Panc1 (cell line): Measurements from ENCODE around the gene EIF3B. TPM values are rescaled to one million over a fixed set of nuclear protein-coding genes. Genes with fewer than 3 reads are reported as not detected.
A peak's percentile ranks its signal among the peaks of the same experiment; 100 is the strongest.

ENCODE experiments used
- ATAC-seq: fragments of 200-7000 bp; cut with Tn5 transposase; 2 replicates; pipeline ENCODE4 v1.9.1; 2020; ENCODE audit warnings: mild to moderate bottlenecking, moderate library complexity
- BruUV-seq: library from RNA; stranded (reverse); fragments of 400-500 nt; replicated peaks from 2 replicates; lab custom pipeline; 2021; lab: Mats Ljungman, UMichigan
- CTCF ChIA-PET: fragments of 300-600 bp; sonication (Branson Sonifier 250); formaldehyde crosslinking; loops from one replicate; lab custom pipeline; 2022; ENCODE audit warnings: antibody characterized with exemption; lab: Charles Lee
- POLR2A ChIA-PET: fragments of 300-600 bp; sonication (Branson Sonifier 250); formaldehyde crosslinking; loops from one replicate; lab custom pipeline; 2022; ENCODE audit warnings: antibody characterized with exemption; lab: Charles Lee
- DNase-seq: peaks from one replicate; pipeline ENCODE4 v3.0.0-alpha.2; 2010; ENCODE audit warnings: low read depth, low spot score
- H3K27ac ChIP-seq: 2 replicates; pipeline ENCODE4 v1.5.1; 2011; ENCODE audit warnings: mild to moderate bottlenecking, low read length, inconsistent platforms
- H3K27me3 ChIP-seq: fragments of 200-500 bp; sonication (Bioruptor generic); 2 replicates; pipeline ENCODE4 v1.6.0; 2014; ENCODE audit warnings: low read length, inconsistent platforms; ENCODE audit not compliant: control insufficient read depth, insufficient read depth
- H3K36me3 ChIP-seq: fragments of 200-500 bp; sonication (Bioruptor generic); 2 replicates; pipeline ENCODE4 v1.5.1; 2014; ENCODE audit warnings: inconsistent platforms, mild to moderate bottlenecking, low read length, moderate library complexity; ENCODE audit not compliant: control insufficient read depth, insufficient read depth
- H3K4me1 ChIP-seq: 2 replicates; pipeline ENCODE4 v1.5.1; 2011; ENCODE audit warnings: inconsistent platforms, mild to moderate bottlenecking, low read length, moderate library complexity; ENCODE audit not compliant: control insufficient read depth, insufficient read depth
- H3K4me3 ChIP-seq, 2 experiments: 2 replicates each; pipeline ENCODE4 v1.5.1; 2011 to 2012; ENCODE audit warnings: low read depth in 2 of 2, low read length in 2 of 2, mild to moderate bottlenecking in 2 of 2, inconsistent platforms in 1 of 2, moderate library complexity in 1 of 2
- H3K9me3 ChIP-seq: fragments of 200-500 bp; sonication (Bioruptor generic); 2 replicates; pipeline ENCODE4 v1.5.1; 2014; ENCODE audit warnings: low read depth, mild to moderate bottlenecking, inconsistent platforms, low read length, moderate library complexity; ENCODE audit not compliant: control insufficient read depth, insufficient read depth
- POLR2AphosphoS5 ChIP-seq: IDR thresholded peaks from 2 replicates; pipeline ENCODE4 v1.6.1; 2012; ENCODE audit warnings: mild to moderate bottlenecking, low read depth, low read length, moderate library complexity
- SIN3A ChIP-seq: IDR thresholded peaks from 2 replicates; pipeline ENCODE4 v1.6.1; 2012; ENCODE audit warnings: low read depth, mild to moderate bottlenecking, low read length, moderate library complexity, borderline replicate concordance; ENCODE audit not compliant: insufficient read depth
- TCF7L2 ChIP-seq: IDR thresholded peaks from 2 replicates; pipeline ENCODE4 v1.6.1; 2011; ENCODE audit warnings: mild to moderate bottlenecking, low read depth, low read length, inconsistent platforms
- in situ Hi-C: cut with HindIII; loops from 2 replicates; pipeline ENCODE4 v1.10.0; 2016; ENCODE audit warnings: low sequenced_read_pairs, low pct_unique_long_range_greater_than_20kb
- intact Hi-C: fragments of 100-400 bp; cut with micrococcal nuclease; formaldehyde crosslinking; loops from one replicate; pipeline ENCODE4 v1.10.0; 2022; ENCODE audit not compliant: unreplicated experiment
- total RNA-seq: library from RNA; stranded (reverse); gene quantifications from one replicate; pipeline ENCODE4 v1.2.1, GENCODE V29; 2021; ENCODE audit not compliant: unreplicated experiment
- TF ChIP-seq, protein P1 (sequence below), 2 experiments: IDR thresholded peaks; 2 replicates each; pipeline ENCODE4 v1.6.1; 2011 to 2012; ENCODE audit warnings: low read depth in 2 of 2, control low read depth in 1 of 2, low read length in 1 of 2, mild to moderate bottlenecking in 1 of 2, moderate library complexity in 1 of 2; ENCODE audit not compliant: insufficient read depth in 1 of 2
- TF ChIP-seq, protein P2 (sequence below): fragments of 450-650 bp; IDR thresholded peaks from 2 replicates; pipeline ENCODE4 v1.5.1; 2017; ENCODE audit warnings: mild to moderate bottlenecking

EIF3B gene
- total RNA-seq, 1 experiment from 2014 or later: 432 TPM

DNA sequence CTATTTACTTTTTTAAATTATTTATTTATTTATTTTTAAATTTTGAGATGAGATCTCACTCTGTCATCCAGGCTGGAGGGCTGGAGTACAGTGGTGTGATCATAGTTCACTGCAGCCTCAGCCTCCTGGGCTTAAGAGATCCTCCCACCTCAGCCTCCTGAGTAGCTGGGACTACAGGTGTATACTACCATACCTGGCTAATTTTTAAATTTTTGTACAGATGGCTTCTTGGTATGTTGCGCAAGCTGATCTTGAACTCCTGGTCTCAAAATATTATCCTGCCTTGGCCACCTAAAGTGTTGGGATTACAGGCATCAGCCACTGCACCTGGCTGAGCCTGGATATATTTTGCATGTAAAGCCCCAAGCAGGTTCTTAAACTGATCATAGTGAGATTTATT is 56.4 kb downstream of the EIF3B start:
- ChIA-PET POLR2A (no interaction called here), CTCF (no interaction called here)
- intact Hi-C loops: no loop called here

DNA sequence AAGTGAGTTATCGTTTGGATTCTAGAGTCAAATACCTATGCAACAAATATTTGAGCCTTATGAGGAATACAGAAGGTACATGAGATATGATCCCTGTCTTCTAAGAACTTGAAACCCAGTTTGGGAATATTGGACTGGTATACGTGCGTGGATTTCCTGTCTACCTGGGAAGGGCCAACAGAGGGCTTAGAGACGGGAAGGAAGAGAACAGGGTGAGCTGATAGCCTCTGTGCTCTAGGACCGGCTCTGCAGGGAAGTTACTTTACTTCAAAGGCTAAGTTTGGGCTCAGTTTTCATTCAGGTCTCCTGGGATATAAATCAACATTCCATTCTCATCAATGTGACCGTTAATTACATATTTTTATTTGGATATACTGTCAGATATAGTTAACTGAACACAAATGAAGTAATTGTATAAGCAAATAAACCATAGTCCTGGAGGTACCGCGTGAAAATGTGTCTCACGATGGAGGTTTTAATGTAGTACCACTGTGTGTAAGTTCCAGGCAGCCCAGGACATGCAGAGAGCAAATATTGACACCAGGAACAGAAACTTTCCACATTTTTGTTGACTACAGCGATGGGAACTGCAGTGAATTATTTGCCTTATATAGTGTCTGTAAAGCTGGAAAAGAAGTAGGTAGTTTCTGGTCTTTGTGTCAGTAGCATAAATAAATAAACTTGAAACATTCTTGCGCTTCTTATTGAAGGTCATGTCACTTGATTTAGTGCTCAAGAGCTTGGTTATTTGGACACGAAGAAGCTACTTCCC is 57.4 kb downstream of the EIF3B start:
- in situ Hi-C loops: no loop called here
- H3K27me3 ChIP-seq: no peaks in the 10 kb centered on the region
- TF ChIP-seq POLR2AphosphoS5: no peak
- TF ChIP-seq TCF7L2: no peak
- TF ChIP-seq, protein P1, sequence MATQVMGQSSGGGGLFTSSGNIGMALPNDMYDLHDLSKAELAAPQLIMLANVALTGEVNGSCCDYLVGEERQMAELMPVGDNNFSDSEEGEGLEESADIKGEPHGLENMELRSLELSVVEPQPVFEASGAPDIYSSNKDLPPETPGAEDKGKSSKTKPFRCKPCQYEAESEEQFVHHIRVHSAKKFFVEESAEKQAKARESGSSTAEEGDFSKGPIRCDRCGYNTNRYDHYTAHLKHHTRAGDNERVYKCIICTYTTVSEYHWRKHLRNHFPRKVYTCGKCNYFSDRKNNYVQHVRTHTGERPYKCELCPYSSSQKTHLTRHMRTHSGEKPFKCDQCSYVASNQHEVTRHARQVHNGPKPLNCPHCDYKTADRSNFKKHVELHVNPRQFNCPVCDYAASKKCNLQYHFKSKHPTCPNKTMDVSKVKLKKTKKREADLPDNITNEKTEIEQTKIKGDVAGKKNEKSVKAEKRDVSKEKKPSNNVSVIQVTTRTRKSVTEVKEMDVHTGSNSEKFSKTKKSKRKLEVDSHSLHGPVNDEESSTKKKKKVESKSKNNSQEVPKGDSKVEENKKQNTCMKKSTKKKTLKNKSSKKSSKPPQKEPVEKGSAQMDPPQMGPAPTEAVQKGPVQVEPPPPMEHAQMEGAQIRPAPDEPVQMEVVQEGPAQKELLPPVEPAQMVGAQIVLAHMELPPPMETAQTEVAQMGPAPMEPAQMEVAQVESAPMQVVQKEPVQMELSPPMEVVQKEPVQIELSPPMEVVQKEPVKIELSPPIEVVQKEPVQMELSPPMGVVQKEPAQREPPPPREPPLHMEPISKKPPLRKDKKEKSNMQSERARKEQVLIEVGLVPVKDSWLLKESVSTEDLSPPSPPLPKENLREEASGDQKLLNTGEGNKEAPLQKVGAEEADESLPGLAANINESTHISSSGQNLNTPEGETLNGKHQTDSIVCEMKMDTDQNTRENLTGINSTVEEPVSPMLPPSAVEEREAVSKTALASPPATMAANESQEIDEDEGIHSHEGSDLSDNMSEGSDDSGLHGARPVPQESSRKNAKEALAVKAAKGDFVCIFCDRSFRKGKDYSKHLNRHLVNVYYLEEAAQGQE (IDR thresholded peaks at IDR 0.05; ENCODE audit: insufficient read depth in 1 of 2, low read depth in 2 of 2, low read length in 1 of 2): no peak
- TF ChIP-seq, protein P2, sequence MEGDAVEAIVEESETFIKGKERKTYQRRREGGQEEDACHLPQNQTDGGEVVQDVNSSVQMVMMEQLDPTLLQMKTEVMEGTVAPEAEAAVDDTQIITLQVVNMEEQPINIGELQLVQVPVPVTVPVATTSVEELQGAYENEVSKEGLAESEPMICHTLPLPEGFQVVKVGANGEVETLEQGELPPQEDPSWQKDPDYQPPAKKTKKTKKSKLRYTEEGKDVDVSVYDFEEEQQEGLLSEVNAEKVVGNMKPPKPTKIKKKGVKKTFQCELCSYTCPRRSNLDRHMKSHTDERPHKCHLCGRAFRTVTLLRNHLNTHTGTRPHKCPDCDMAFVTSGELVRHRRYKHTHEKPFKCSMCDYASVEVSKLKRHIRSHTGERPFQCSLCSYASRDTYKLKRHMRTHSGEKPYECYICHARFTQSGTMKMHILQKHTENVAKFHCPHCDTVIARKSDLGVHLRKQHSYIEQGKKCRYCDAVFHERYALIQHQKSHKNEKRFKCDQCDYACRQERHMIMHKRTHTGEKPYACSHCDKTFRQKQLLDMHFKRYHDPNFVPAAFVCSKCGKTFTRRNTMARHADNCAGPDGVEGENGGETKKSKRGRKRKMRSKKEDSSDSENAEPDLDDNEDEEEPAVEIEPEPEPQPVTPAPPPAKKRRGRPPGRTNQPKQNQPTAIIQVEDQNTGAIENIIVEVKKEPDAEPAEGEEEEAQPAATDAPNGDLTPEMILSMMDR: no peak
- DNase-seq (no peak), ATAC-seq (no peak)
- H3K27ac ChIP-seq: 0 out of 2 replicates have a peak overlapping the region, but pooled peaks have one; percentile 12
- H3K36me3 ChIP-seq: no peaks in the 10 kb centered on the region
- ChIA-PET CTCF (interaction anchor here (0.7 to 1.0 kb wide), 3 partner anchors 19 to 58 kb away, joined by 3 to 8 read pairs (median 4); no protein-coding TSS in a partner anchor), POLR2A (no interaction called here)
- no peaks in the 10 kb centered on the region for H3K9me3 ChIP-seq
- peaks cover 13% of the 10 kb centered on the region for H3K4me1 ChIP-seq
- H3K4me3 ChIP-seq: no peak overlapping the region
- TSS peak; percentile 13 for BruUV-seq
- intact Hi-C loops: no loop called here

More for the DNA sequence above, 56.4 kb downstream of the EIF3B start:
- Histone ChIP-seq H3K36me3 (no peaks in the 10 kb centered on the region), H3K9me3 (no peaks in the 10 kb centered on the region), H3K27ac (no peak overlapping the region), H3K4me3 (no peak overlapping the region), H3K27me3 (no peaks in the 10 kb centered on the region), H3K4me1 (peaks cover 13% of the 10 kb centered on the region)
- TF ChIP-seq, protein P2: no peak
- TF ChIP-seq TCF7L2 (no peak), SIN3A (no peak)
- BruUV-seq: no TSS peak
- in situ Hi-C loops: no loop called here
- DNase-seq (no peak), ATAC-seq (no peak)
